ENCODE results near the gene BNIP3. TPM values are rescaled to one million over a fixed set of nuclear protein-coding genes. Genes with fewer than 3 reads are reported as not detected.

Gene BNIP3
- total and polyA plus RNA-seq, 2 of the 13 experiments (the other 11 are each of a cell fraction or from before 2014, with no cell fraction given) = 73.7 to 223 TPM

- TF ChIP-seq UBTF (CRISPR knock-in tag; IDR thresholded peaks at IDR 0.05) (peak; percentile 57; the same call in 1 of the 2 replicates), SIN3A (IDR thresholded peaks at IDR 0.05; ENCODE audit: borderline replicate concordance, low read depth, low read length) (peak; percentile 58; the same call in 1 of the 2 replicates), HDAC1 (CRISPR knock-in tag; IDR thresholded peaks at IDR 0.05) (no peak; the same call in 1 of the 2 replicates), ARID5B (CRISPR knock-in tag; IDR thresholded peaks at IDR 0.05) (0 out of 2 replicates have a peak, but pooled peaks have one; percentile 13), ZNF605 (CRISPR knock-in tag; IDR thresholded peaks at IDR 0.05) (0 out of 2 replicates have a peak, but pooled peaks have one; percentile 39), POGZ (CRISPR knock-in tag; IDR thresholded peaks at IDR 0.05) (0 out of 2 replicates have a peak, but pooled peaks have one; percentile 25), SOX13 (IDR thresholded peaks at IDR 0.05) (no peak), SOX13 (CRISPR knock-in tag; conservative IDR thresholded peaks at IDR 0.05 in 1 of 2, IDR thresholded peaks at IDR 0.05 in 1 of 2) (peak in 1 of 2 experiments; percentile 83; a peak in 2 of 4 replicates), RBFOX2 (IDR thresholded peaks at IDR 0.05; ENCODE audit: low read depth, low read length) (peak; percentile 76), POLR2AphosphoS5 (IDR thresholded peaks at IDR 0.05; ENCODE audit: low read depth, low read length) (0 out of 2 replicates have a peak, but pooled peaks have one; percentile 25), ZNF776 (CRISPR knock-in tag; IDR thresholded peaks at IDR 0.05) (peak; percentile 36; the same call in 1 of the 2 replicates), CEBPB (IDR thresholded peaks at IDR 0.05; ENCODE audit: borderline replicate concordance, low read depth, low read length) (no peak), ZNF256 (CRISPR knock-in tag; conservative IDR thresholded peaks at IDR 0.05) (no peak), ZNF550 (CRISPR knock-in tag; IDR thresholded peaks at IDR 0.05; ENCODE audit: borderline replicate concordance) (no peak), GABPB1 (CRISPR knock-in tag; IDR thresholded peaks at IDR 0.05) (peak; percentile 44; the same call in 1 of the 2 replicates)
- TF ChIP-seq, protein P1, sequence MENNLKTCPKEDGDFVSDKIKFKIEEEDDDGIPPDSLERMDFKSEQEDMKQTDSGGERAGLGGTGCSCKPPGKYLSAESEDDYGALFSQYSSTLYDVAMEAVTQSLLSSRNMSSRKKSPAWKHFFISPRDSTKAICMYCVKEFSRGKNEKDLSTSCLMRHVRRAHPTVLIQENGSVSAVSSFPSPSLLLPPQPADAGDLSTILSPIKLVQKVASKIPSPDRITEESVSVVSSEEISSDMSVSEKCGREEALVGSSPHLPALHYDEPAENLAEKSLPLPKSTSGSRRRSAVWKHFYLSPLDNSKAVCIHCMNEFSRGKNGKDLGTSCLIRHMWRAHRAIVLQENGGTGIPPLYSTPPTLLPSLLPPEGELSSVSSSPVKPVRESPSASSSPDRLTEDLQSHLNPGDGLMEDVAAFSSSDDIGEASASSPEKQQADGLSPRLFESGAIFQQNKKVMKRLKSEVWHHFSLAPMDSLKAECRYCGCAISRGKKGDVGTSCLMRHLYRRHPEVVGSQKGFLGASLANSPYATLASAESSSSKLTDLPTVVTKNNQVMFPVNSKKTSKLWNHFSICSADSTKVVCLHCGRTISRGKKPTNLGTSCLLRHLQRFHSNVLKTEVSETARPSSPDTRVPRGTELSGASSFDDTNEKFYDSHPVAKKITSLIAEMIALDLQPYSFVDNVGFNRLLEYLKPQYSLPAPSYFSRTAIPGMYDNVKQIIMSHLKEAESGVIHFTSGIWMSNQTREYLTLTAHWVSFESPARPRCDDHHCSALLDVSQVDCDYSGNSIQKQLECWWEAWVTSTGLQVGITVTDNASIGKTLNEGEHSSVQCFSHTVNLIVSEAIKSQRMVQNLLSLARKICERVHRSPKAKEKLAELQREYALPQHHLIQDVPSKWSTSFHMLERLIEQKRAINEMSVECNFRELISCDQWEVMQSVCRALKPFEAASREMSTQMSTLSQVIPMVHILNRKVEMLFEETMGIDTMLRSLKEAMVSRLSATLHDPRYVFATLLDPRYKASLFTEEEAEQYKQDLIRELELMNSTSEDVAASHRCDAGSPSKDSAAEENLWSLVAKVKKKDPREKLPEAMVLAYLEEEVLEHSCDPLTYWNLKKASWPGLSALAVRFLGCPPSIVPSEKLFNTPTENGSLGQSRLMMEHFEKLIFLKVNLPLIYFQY (CRISPR knock-in tag; IDR thresholded peaks at IDR 0.05; ENCODE audit: borderline replicate concordance) = no peak
- TF ChIP-seq, protein P2, sequence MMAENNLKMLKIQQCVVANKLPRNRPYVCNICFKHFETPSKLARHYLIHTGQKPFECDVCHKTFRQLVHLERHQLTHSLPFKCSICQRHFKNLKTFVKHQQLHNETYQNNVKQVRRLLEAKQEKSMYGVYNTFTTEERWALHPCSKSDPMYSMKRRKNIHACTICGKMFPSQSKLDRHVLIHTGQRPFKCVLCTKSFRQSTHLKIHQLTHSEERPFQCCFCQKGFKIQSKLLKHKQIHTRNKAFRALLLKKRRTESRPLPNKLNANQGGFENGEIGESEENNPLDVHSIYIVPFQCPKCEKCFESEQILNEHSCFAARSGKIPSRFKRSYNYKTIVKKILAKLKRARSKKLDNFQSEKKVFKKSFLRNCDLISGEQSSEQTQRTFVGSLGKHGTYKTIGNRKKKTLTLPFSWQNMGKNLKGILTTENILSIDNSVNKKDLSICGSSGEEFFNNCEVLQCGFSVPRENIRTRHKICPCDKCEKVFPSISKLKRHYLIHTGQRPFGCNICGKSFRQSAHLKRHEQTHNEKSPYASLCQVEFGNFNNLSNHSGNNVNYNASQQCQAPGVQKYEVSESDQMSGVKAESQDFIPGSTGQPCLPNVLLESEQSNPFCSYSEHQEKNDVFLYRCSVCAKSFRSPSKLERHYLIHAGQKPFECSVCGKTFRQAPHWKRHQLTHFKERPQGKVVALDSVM (CRISPR knock-in tag; IDR thresholded peaks at IDR 0.05) = no peak
Observed at GRCh38 chr10:131979821-131980270, 1.9 kb downstream of the BNIP3 start (continued).

Data from HepG2 (cell line).